GM21529 (cell line): ENCODE data around the gene MTCL1.

Experiments used
- ATAC-seq: cut with Tn5 transposase; IDR thresholded peaks from one replicate; pipeline ENCODE4 v1.9.1; 2021; ENCODE audit not compliant: unreplicated experiment

MTCL1 gene

DNA sequence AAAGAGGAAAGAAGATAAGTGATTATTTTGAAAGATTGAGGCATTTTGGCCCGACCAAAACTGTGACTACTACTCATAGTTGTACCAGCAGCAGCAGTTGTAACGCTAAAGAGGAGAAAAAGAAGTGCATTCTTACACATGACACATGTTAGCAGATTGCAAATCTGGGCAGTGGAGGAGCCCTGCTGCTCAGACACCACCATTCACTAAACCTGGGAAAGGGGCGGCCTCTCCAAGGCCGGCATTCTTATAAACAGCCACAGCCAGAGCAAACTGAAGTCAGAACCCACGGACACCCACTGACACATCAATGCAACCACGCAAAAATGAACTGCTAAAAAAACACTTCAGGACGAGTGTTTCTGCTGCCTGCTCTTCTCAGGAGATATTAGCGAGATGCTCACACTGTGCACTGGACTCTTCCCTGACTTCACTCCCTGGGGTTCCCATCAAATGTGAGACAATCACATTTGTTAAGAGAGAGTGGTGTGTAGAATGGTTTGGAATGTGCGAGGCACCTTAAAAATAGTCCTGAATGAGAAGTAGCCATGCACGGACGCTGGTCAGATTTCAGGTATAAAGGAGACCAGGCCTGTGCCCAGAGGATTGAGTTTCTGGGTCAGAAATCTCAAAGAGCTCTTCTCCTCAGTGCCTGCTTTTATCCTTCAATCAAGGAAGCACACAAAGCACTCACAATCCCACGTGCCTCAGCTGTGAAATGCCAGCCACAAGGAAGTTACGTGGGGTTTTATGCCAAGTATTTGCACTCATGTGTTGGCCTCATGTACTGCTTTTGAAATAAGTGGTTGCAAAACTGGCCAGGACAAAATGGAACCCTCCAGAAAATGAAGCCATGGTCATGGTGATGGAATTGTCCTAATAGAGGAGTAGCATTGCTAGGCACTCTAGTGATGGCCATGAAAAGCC is 83.4 kb downstream of the MTCL1 start:
- ATAC-seq, result no peak

DNA sequence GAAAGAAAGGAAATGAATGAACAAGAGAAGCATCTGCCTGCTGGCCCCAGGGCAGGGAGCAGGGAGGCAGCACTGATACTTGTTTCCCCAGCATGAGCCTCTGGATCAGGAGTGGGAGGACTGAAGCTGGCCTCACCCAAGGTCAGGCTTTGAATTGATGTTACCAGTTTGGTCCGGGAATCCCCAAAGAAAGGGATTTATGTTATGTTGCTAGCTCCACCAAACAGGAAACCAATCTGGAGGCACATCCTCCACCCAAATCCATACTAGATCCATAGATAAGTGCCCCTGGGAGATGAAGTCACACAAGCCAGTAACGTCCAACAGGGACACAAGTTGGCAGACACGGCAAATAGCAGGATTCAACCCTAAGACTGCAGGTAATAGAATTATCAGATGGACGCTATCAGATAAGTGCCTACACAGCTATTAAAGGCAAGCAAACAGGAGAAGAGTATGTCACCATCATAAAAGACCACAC is 85.9 kb downstream of the MTCL1 start:
- ATAC-seq, result no peak

DNA sequence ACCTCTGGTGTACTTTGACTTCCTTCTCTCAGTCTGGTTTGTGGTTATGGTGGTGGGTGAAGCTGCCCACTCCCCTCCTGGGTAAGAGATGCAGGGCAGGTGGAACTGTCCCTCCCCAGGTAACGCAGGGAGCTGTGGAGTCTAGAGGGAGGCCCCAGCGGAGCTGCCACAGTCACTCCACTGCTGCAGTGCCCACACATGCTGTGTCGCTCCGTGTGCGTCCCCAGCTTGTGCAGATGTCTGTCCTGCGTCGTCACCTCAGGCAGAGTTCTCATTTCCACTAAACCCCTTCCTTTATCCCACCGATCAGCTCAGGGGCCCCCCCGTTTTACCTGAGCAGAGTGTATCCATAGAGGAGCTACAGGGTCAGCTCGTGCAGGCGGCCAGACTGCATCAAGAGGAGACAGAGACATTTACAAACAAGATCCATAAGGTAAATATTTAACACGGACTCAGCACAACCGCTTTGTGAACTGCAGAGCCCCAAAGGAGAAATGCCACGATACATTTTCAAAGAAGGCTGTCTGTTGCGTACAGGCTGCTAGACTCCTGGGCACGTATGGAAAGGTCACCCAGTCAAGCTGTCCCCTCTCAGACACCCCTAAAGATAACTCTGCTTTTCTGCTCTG is 87.4 kb downstream of the MTCL1 start:
- no peak for ATAC-seq

DNA sequence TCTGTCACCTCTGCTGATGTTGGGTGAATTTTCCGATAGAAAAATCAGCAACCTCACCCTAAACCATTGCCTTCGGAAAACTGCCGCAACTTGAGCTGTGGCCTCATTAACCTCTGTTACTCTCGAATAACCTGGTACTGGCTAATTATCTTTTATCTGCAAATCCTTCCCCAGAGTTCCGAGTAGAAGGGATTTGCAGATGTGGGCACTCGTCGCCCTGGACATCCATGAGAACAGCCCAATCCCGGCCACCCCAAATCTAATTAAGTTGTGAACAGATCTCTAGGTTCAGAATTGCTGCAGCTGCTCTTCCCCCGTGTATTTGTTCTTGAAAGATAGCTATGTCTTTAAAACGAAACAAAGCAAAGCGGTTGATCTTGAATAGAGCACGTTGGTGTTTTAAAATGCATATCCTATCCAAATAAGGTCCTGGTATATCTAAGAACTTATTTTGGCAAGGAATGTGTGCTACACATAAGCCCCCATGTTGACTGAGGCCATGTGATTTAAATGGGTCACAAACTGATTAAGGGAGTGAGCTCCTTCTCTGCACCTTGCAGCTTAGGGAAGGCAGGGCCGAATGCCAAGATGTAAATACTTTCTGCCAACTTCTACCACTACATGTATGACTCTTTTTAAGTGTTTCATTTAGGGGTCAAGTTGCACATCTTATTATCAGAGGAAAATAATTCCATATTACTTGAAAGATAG is 88.2 kb downstream of the MTCL1 start:
- no peak for ATAC-seq

DNA sequence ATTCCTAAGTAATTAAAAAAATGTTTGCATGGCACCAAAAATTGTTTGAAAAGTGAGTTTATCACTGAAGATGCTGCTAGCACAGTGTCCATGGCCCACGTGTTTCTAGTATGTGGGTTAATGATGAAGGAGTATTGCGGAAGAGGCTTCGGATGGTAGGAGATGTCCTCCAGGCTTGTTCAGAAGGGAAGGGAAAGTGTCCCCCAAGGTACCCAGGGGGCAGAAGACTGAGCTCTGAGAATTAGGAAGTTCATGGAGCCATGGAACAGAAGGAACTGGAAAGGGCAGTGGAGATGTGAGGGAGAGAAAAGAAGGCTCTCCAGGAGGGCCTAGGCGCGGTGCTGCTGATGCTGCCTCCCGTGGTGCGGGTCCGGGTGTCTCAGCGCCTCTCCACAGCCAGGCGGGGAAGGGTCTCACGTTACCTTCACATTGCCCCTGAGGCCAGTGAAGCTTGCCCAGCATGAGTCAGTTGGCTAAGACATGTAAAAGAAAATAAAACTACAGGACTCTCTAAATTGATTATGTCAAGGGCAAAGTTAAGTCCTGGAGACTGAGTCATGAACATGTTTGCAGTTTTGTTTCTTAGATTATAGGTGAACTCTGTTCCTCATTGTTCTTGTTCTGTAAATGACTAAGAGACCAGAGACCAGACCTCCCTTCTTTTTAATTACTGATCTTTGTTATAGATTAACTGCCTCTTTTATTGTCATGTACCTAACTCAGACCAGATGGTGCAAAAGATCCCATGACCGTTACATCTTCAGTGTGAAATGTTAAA is 89.0 kb downstream of the MTCL1 start:
- no peak for ATAC-seq

DNA sequence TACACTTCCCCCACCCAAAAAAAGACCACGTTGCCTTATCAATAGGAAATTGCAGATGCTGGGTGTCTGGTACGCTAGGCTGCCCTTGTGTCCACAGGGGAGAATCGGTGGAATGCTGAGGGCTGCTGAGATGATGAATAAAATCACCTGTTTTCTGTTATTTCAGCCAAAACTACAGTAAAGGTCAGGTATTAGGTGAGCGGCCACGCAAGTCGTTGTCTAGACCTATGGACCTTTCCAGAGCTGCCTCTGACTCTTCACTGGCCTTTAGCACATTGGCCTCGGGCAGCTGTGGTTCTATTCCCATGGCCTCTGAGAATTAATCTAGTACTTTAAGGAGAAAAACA is 89.6 kb downstream of the MTCL1 start:
- ATAC-seq, result no peak

DNA sequence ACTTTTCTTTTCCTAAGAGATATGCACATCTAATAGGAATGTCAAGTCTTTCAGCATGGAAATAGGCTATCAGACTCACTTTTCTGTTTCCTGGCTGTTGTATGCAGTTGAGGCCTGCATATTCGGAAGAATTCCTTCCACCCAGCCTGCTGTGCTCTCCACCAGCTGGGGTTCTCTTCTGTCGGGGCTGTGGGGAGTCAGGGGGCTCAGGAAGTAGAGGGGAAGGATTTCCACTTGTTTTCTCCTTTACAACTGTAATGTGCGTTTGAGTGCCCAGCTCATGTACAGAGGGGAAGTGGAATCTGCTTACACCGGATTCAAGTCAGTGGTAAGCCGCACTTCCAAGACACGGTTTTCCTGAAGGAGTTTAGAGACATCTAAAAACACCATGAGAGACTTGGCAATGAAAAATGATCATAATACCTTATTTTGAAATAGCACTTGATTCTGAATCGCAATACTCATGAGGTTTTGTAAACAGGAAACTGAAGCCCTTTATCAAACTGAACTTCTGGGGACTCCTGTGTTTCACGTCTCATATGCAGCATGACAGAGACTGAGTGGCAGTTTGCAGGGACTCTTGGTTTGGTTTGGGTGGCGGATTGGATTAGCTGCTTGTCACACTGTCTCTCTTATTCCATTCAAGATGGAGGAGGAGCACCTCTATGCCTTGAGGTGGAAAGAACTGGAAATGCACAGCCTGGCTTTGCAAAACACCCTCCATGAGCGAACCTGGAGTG is 90.4 kb downstream of the MTCL1 start:
- ATAC-seq, result no peak

DNA sequence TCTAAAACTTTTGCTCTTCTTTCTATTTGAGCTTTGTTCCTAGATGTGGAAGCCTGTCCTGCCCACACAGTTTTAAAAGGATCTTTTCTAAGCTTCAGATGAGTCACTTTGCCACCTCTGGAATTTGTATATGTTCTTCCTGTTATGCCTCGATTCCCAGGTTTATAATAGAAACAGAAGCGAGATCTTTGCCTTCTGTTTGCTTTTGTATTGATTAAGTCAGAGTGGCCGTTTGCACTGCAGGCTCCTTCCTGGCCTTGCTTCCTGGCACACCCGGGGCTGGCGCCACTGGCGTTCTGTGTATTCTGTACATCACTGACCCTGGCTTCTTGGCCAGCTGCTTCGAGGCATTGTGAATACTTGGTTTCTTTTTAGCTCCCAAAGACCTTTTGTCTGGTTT is 91.8 kb downstream of the MTCL1 start:
- no peak for ATAC-seq

DNA sequence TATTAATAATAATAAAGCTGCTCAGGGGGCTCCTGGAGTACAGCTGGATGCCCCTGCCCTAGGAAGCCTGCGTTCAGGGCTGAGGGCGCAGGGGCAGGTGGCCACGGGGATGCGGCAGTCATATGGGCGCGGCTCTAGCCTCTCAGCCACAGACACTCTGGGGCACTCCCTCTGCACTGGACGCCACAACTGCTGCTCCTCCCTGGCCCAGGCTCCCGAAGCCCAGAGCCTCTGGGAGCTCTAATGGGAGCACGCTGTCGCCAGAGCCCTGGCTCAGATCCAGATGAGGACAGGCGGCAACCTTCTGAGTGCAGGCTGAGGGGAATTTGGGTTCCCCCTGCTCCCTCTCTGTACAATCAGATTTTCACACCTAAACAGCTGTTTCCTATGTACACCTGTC is 93.6 kb downstream of the MTCL1 start:
- no peak for ATAC-seq

DNA sequence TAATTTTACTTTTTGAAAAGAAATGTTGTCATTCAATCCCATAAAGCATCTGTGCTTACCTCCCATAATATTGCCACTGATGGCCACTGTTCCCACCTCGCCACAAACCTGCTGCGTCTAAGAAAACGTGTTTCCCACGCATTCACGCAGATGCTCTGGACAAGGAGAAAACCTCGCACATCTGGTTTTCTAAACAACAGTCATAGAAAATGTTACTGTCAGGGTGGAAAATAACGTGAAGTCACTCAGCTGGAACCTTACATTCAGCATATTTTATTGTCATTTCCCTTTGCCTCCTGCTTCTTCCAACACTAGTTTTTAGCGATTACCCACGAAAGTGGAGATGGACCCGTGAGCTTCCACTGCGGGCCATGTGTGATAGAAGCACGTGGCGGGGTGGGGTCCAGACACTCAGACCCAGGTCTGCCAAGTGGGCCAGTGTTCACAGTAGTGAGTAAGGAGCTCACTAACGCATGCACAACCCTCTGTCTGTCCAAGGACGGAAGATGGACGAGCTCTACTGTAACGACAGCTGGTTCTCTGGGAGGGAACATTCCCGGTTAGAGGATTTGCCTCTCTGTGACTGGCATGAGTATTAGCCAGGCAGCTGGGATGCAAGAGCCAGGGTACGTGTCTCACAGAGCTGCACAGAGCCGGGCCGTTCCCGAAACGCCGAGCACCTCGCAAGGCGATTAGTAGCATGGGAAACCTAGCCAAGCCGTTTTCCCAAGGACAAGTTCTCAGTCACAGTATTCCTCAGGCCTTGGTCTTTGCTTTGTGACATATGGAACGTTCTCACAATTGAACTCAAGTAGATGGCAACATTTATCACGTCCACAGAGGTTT is 94.5 kb downstream of the MTCL1 start:
- no peak for ATAC-seq

DNA sequence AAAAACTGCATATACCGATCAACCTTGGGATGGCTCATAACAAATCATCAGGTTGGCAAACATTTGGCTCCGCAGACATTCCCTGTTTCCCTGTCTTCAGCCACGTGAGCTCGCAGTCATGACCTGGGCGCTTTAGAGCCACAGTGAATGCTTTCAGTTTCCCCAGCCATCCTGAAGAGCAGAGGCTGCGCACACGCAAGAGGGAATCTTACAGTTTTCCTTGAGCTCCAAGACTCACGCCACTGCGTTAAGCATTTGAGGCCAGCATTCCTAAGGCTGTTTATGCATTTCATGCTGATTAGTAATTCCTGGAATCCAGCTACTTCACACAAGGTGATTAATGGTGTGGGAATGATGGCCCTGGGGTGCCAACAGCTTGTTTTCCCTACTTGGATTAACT is 95.1 kb downstream of the MTCL1 start:
- no peak for ATAC-seq

DNA sequence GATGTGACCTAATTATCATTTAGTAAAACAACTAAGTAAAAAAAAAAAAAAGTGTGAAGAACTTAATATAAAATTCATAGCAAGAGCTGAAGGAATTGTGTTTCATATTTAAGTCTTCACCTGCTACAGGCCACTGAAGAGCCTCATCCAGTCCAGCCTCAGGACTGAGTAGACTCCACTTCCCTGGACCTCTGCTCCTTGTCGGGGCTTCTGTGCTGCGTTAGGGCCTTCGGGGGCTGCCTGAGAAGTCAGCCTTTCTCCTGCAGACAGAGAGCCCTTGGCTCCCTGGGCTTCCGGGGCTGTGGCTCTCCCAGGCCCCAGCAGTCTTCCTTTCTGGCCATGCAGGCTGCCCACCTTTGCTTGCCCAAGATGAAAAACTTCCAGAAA is 95.5 kb downstream of the MTCL1 start:
- no peak for ATAC-seq

DNA sequence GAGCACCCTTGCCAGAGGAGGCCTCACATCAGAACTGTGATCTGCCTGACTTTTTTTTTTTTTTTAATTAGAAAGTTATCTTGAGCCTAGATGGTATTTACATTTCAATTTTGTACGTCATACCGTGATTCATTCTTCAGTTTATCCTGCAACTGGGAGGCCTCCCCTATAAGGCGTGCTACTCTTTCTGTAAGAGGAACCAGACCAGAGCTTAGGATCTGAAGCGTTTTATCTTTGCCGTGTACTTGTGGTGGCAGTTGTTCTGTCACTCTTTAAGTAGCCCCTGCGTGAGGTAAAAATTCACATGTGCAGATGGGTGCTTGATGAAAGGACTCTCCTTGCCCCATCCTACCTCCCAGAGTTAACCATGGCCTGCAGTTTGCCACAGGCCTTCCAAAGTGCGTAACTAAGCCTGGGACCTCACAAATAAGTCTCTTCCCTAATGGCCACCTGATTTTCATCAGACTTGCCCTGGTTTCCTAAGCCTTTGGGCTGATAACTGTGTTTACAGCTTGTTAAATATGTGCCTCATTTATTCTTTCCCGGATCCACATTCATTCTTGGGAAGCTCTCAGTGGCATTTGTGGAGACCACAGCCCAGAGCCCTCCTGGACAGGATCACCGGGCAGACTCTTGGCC is 96.0 kb downstream of the MTCL1 start:
- ATAC-seq, result no peak

DNA sequence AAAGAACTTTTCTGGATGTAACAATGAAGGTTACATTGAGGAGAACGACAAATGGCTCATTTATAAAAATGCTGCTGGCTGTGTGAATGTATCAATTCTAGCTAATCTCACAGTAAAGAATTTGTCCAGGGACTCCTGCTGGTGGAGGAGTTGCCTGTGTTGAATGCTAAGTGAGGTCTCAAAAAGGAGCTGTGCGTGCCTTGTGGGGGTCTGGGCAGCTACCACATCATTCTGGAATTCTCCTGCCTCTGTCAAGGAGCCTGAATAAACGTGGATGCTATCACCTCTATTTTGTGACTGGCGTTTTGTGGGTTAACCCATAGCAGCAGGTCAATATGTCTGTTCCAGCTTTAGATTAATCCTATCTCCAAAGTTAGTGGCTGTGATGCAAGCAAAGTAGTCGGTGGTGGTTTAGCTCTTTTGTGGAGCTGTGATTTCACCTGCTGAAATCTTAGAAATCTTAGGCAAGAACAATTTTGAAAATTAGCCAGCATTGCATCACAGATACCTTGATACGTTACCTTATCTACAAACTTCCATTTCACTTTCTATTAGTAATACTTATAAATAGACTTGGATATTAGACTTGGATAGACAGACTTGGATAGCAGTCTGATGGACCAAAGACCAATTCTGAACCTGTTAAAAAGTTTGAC is 96.8 kb downstream of the MTCL1 start:
- ATAC-seq, result no peak

DNA sequence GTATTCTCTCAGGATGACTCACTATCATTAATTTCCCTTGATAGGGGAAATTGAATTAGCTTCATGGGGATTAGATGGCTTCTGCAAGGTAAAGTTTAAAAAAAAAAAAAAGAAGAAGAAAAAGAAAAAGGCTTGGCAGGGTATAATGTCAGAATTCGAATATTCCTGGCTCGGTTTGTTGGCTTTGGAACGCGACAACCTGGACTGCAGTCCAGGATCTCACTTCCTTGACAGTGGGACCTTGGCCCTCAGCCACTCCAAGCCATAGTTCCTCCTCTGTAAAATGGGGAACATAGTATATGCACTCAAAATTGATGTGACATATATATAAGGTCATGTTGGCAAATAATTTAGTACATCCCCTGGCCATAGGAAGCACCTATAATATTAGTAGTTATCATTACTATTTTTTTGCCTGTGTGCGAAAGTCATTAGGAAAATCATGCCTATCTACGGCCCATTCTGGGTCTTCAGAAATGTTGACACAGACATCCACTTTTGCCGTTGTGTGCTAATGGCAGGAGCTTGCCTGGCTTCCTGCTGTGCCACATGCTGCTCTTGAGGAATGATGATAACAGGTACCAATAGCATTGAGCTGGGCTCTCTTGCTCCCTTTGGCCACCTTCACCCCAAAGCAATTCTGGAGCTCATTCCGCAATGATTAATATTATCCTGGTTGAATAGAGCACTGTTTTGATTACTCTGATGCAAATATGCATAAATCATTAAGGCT is 97.9 kb downstream of the MTCL1 start:
- no peak for ATAC-seq

DNA sequence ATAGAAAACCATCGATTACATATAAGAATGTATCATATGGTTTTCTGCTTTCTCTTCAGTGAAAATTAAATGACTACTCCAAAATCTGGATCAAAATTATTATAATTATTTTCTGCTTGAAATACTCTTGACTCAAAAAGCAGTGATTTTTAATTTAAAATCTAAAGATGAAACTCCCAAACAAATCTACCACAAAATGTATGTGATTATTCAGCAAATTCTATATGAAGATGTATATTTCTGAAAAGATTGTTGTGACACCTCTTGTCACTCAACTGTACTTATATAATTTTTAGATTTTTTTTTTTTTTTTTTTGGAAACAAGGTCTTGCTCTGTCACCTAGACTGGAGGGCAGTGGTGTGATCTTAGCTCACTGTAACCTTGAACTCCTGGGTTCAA is 98.6 kb downstream of the MTCL1 start:
- ATAC-seq, result no peak

DNA sequence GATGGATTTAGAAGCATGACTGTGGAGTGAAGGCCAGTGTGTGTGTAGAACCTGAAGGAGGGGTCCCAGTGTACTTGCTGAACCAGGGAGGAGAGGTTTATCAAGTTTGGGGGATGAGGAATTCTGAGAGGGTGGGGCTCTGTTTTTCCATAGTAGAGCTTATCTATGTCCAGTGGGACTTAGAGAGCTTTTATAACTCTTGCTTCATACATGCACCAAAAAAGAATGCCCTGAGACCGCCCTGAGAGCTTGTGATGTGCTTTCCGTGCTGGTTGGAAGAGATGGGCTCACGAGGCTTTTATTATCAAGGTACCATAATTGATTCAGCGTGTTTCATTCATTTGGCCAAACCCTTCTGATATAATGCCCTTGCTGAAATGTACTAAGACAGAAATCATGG is 100.2 kb downstream of the MTCL1 start:
- no peak for ATAC-seq
